HFFc6 (cell line): ENCODE results near the gene LHX1. TPM values are rescaled to one million over a fixed set of nuclear protein-coding genes. Genes with fewer than 3 reads are reported as not detected.

ENCODE experiments used
- DNase-seq: peaks from one replicate; pipeline ENCODE4 v3.0.0-alpha.2; 2018
- H3K27ac Mint-ChIP-seq: 2 replicates; pipeline ENCODE4 v1.8.0; 2020; ENCODE audit warnings: mild to moderate bottlenecking, mixed read lengths
- H3K27me3 Mint-ChIP-seq: 2 replicates; pipeline ENCODE4 v1.8.0; 2021; ENCODE audit warnings: mild to moderate bottlenecking, moderate library complexity, mixed read lengths; ENCODE audit not compliant: insufficient read depth
- H3K36me3 Mint-ChIP-seq: 2 replicates; pipeline ENCODE4 v1.8.0; 2021; ENCODE audit warnings: low read depth, mixed read lengths
- H3K4me1 Mint-ChIP-seq: 2 replicates; pipeline ENCODE4 v1.8.0; 2020; ENCODE audit warnings: low read depth, mixed read lengths
- H3K4me3 Mint-ChIP-seq: 2 replicates; pipeline ENCODE4 v1.8.0; 2020; ENCODE audit warnings: mild to moderate bottlenecking, moderate library complexity, mixed read lengths
- H3K9me3 Mint-ChIP-seq: 2 replicates; pipeline ENCODE4 v1.8.0; 2020; ENCODE audit warnings: mild to moderate bottlenecking, mixed read lengths
- CTCF ChIP-seq: fragments of 200-600 bp; sonication (generic); IDR thresholded peaks from 2 replicates; pipeline ENCODE4 v1.5.0; 2021; ENCODE audit warnings: antibody characterized with exemption, mild to moderate bottlenecking
- total RNA-seq, 6 experiments: library from RNA; stranded (reverse); fragmentation: NEBNext Ultra II Directional; extraction: Animal tissue kit (Norgen Biotek cat#: 25700); gene quantifications; 2 replicates in 1 of 6; 3 replicates in 5 of 6; pipeline ENCODE4 v1.2.3, GENCODE V29; 2021

LHX1 gene
- total RNA-seq, 6 experiments from 2014 or later: 0.13 TPM; not detected in 5

GRCh38 chr17:36919407-36919968 lies 17.8 kb upstream of the LHX1 start:
- Mint-ChIP-seq H3K27me3 (peaks cover 40% of the 10 kb centered on the region), H3K4me1 (peaks cover 15% of the 10 kb centered on the region; the same call in 1 of the 2 replicates), H3K4me3 (no peak overlapping the region), H3K36me3 (no peaks in the 10 kb centered on the region), H3K27ac (no peak overlapping the region), H3K9me3 (no peaks in the 10 kb centered on the region)
- TF ChIP-seq CTCF: no peak
- no peak for DNase-seq

GRCh38 chr17:36920032-36921005 lies 17.0 kb upstream of the LHX1 start:
- Mint-ChIP-seq H3K4me1 (peaks cover 15% of the 10 kb centered on the region; the same call in 1 of the 2 replicates), H3K27me3 (peaks cover 42% of the 10 kb centered on the region), H3K9me3 (no peaks in the 10 kb centered on the region), H3K4me3 (peak overlapping the region; percentile 5; the same call in 1 of the 2 replicates), H3K27ac (no peak overlapping the region; the same call in 1 of the 2 replicates), H3K36me3 (no peaks in the 10 kb centered on the region)
- no peak for TF ChIP-seq CTCF
- DNase-seq: no peak

GRCh38 chr17:36921095-36921851 lies 16.0 kb upstream of the LHX1 start:
- peak; percentile 9 for DNase-seq
- Mint-ChIP-seq H3K27ac (no peak overlapping the region), H3K4me3 (no peak overlapping the region), H3K27me3 (peaks cover 41% of the 10 kb centered on the region), H3K36me3 (no peaks in the 10 kb centered on the region), H3K4me1 (peaks cover 15% of the 10 kb centered on the region; the same call in 1 of the 2 replicates), H3K9me3 (no peaks in the 10 kb centered on the region)
- TF ChIP-seq CTCF: no peak

GRCh38 chr17:36922175-36922574 lies 15.1 kb upstream of the LHX1 start:
- Mint-ChIP-seq H3K9me3 (no peaks in the 10 kb centered on the region), H3K4me1 (peaks cover 15% of the 10 kb centered on the region; the same call in 1 of the 2 replicates), H3K36me3 (no peaks in the 10 kb centered on the region), H3K27ac (no peak overlapping the region), H3K4me3 (no peak overlapping the region), H3K27me3 (peaks cover 37% of the 10 kb centered on the region)
- no peak for DNase-seq
- no peak for TF ChIP-seq CTCF

GRCh38 chr17:36923814-36924221 lies 13.5 kb upstream of the LHX1 start:
- H3K4me3 Mint-ChIP-seq: no peak overlapping the region
- H3K9me3 Mint-ChIP-seq: no peaks in the 10 kb centered on the region
- peaks cover 18% of the 10 kb centered on the region; the same call in 1 of the 2 replicates for H3K4me1 Mint-ChIP-seq
- H3K27ac Mint-ChIP-seq: no peak overlapping the region
- DNase-seq: no peak
- no peaks in the 10 kb centered on the region for H3K36me3 Mint-ChIP-seq
- no peak for TF ChIP-seq CTCF
- peaks cover 48% of the 10 kb centered on the region for H3K27me3 Mint-ChIP-seq
